ENCODE results near the gene EIF3I.
"Not testable (repeated sequence)": the region's sequence is repeated elsewhere in the genome, so short reads cannot be mapped to it uniquely, and the experiment has no call there.

Gene EIF3I

GRCh38 chr1:32232558-32233304 is 10.5 kb downstream of the EIF3I start:
- no peak for DNase-seq (ENCODE audit: low spot score)

- DNase-seq (ENCODE audit: low spot score), result no peak
These were observed 12.6 kb downstream of the EIF3I start for GRCh38 chr1:32234792-32235191.

GRCh38 chr1:32239337-32239736 is 17.1 kb downstream of the EIF3I start:
- no peak for DNase-seq (ENCODE audit: low spot score)

- no peak for DNase-seq (ENCODE audit: low spot score)
These were observed 17.6 kb downstream of the EIF3I start for GRCh38 chr1:32239790-32240139.

- DNase-seq (ENCODE audit: low spot score), result peak; percentile 57
These were observed 18.1 kb downstream of the EIF3I start for GRCh38 chr1:32240140-32240951.

GRCh38 chr1:32241001-32241763 is 19.0 kb downstream of the EIF3I start:
- DNase-seq (ENCODE audit: low spot score), result no peak

- no peak for DNase-seq (ENCODE audit: low spot score)
These were observed 20.2 kb downstream of the EIF3I start for GRCh38 chr1:32242341-32242851.

- no peak for DNase-seq (ENCODE audit: low spot score)
These were observed 24.7 kb downstream of the EIF3I start, which contains the start of gene FAM167B for GRCh38 chr1:32246888-32247273. FAM167B (plus strand) TSS chr1:32247222; CDS start chr1:32247422, 200 bp downstream.

GRCh38 chr1:32247452-32247851 is 25.2 kb downstream of the EIF3I start:
- DNase-seq (ENCODE audit: low spot score), result no peak

- DNase-seq (ENCODE audit: low spot score), result peak; percentile 27
These were observed 26.0 kb downstream of the EIF3I start for GRCh38 chr1:32247983-32248889.

- DNase-seq (ENCODE audit: low spot score), result no peak
These were observed 27.8 kb downstream of the EIF3I start for GRCh38 chr1:32249831-32250525.

GRCh38 chr1:32250893-32251716 is 28.9 kb downstream of the EIF3I start, which contains the start of gene LCK:
LCK (plus strand) TSS chr1:32251265; CDS start chr1:32274330, 23,065 bp downstream.
- DNase-seq (ENCODE audit: low spot score), result no peak

- DNase-seq (ENCODE audit: low spot score), result no peak
These were observed 33.2 kb downstream of the EIF3I start for GRCh38 chr1:32255072-32256071.

GRCh38 chr1:32256473-32257226 is 34.4 kb downstream of the EIF3I start:
- no peak for DNase-seq (ENCODE audit: low spot score)

- no peak for DNase-seq (ENCODE audit: low spot score)
These were observed 35.0 kb downstream of the EIF3I start for GRCh38 chr1:32257227-32257508.

GRCh38 chr1:32263236-32263593 is 41.0 kb downstream of the EIF3I start:
- DNase-seq (ENCODE audit: low spot score), result not testable (repeated sequence)

- no peak for DNase-seq (ENCODE audit: low spot score)
These were observed 41.5 kb downstream of the EIF3I start for GRCh38 chr1:32263744-32264143.

- DNase-seq (ENCODE audit: low spot score), result no peak
These were observed 43.6 kb downstream of the EIF3I start for GRCh38 chr1:32265846-32266245.
